ENCODE data around the gene GGA3.
A peak's percentile ranks its signal among the peaks of the same experiment; 100 is the strongest.

The GGA3 gene

GRCh38 chr17:75245011-75245410 lies 16.4 kb downstream of the GGA3 start:
- DNase-seq (ENCODE audit: low spot score): no peak

GRCh38 chr17:75244133-75244866 lies 17.1 kb downstream of the GGA3 start:
- DNase-seq (ENCODE audit: low spot score): no peak

GRCh38 chr17:75242461-75243042 lies 18.9 kb downstream of the GGA3 start:
- DNase-seq (ENCODE audit: low spot score): peak; percentile 31

GRCh38 chr17:75241996-75242460 lies 19.4 kb downstream of the GGA3 start:
- no peak for DNase-seq (ENCODE audit: low spot score)

DNA sequence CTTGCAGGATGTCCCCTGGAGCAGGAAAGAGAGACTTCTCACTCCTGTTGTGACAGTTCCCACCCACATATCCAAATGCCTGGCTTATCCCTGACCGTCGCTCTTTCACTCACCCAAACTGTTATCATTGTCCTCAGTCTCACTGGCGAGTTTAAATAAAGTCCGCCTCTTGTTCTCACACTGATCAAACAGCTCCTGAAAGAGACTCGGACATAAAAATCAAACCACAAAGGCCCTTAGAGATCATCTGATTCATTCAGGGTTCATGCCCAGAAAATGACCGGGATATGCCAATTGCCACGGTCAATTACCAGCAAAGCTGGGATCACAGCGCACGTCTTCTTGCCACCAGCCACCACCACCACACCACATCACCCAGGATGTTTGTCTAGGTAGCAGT lies 19.9 kb downstream of the GGA3 start:
- DNase-seq (ENCODE audit: low spot score): no peak

DNA sequence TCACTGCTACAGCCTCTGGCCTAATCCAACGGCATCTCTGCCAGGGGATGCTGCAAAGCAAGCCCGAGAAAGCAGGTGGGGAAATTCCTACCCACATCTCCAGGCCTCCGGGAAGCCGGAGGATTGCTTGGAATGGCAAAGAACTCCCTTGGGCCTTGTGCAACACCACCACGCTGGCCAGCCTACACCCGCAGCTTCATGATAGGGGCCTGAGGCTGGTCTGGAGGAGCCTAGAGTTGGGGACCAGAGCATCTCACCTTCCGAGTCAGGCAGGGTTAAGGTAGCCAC lies 20.3 kb downstream of the GGA3 start:
- no peak for DNase-seq (ENCODE audit: low spot score)

- no peak for DNase-seq (ENCODE audit: low spot score)
These were observed 20.8 kb downstream of the GGA3 start for GRCh38 chr17:75240394-75241142.

DNA sequence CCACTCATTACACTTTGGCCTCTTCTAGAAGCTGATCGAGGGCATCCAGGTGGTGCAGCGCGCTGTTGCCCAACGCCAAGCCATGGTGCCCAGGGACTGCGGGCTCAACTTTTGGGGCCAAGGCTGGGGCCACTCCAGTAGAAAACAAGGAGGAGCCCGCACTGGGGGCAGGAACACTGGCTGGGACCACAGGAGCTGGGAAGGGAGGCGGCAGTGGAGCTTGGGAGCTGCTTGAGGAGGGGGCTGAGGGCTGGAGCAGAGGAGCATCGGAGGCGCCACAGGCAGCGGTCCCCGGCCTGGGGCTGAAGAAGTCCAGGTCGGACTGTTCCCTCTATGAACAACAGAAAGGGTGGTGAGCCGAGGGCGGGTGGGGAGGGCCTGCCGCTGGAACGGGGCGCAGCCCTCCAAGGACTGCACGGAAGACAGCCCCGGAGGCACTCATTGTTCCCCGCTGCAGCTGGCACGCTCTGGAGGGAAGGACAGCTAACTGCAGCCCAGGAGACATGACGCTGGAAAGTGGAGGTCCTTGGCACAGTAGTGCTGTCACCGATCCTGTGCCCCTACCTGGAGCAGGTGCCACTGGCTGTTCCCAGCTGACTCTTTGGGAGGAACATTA lies 21.5 kb downstream of the GGA3 start:
- DNase-seq (ENCODE audit: low spot score): no peak

DNA sequence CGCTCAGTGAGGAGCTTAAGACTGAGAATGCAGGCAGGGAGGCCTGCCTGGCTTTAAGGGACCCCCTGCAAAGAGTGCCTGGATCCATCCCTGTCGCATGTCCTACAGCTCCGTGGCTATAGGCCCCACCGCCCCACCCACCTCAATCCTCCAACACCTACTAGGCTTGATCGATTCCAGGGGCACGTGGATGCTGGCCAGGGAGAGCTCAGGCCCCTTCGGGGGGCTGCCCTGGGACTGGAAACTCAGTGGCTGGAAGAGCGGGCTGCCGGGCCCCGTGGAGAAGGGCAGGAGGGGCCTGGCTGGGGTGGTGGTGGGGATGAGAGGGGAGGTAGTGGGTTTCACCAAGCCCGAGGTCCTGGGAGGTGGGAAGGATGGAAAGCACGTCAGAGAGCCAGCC lies 22.2 kb downstream of the GGA3 start:
- DNase-seq (ENCODE audit: low spot score): no peak

DNA sequence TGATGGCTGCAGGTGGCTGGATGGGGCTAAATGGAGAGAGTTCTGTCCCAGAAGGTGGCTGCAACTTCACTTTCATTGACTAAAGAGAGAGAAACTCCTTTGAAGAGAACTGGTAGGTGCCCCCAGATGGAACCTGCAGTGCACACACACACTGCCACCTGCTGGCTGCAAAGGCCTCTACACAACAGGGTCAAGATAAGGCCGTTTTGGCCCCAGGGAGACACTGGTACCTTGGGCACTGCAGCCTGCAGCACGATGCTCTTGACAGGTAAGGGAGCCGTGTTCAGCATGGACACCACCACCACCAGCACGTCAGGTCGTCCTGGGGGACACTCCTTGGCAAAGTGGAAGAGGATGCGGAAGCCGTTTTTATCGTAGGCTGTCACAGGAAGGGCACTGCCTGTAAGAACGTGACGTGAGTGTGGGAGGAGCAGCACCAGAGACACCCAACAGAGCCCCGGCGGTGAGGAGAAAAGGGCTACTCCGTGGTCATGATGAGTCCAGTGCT lies 22.7 kb downstream of the GGA3 start:
- DNase-seq (ENCODE audit: low spot score): peak; percentile 55

GRCh38 chr17:75238020-75238580 lies 23.3 kb downstream of the GGA3 start:
- DNase-seq (ENCODE audit: low spot score): no peak

DNA sequence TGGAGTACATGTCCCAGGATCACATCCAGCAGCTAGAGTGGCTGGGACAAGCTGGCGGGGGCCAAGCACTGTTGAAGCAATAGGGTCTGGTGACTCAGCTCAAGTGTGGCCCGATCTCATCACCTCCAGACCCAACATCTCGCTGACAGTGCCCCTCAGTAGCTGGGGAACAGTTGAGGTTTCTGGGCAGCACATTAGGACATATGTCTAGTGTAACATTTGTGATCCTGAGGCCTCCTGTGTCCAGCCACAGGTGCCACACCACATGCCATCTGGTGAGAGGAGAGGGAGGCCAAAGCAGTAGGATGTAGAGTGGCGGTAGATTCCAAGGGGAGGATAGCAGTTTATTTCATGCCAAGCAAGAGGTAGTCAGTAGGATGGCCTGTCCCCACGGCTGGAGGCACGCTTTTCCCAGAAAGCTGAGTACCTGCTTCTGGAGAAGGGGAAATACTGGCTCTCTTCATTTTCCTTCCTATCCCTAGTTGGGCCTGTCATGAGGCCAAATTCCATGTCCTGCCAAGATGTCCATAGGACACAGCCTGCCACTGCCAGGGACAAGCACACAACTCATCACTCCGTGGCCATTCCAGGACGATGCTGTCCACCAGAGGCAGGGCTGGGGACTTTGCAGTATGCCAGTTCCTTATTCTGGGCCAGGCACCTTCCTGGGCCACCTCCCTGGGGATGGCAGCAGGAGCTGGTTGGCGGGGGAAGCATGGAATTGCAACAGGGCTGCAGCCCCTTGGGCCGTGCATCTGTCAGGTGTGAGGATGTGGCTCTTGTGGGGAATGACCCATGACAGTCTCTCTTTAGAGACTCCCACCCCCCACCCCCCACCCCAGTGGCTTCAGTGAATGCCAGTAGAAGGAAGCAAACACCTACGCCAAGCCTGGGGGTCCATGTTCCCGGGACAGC lies 24.0 kb downstream of the GGA3 start:
- DNase-seq (ENCODE audit: low spot score): no peak

- no peak for DNase-seq (ENCODE audit: low spot score)
These were observed 28.6 kb downstream of the GGA3 start for GRCh38 chr17:75232786-75233185.

- no peak for DNase-seq (ENCODE audit: low spot score)
These were observed 29.5 kb downstream of the GGA3 start for GRCh38 chr17:75231741-75232464.

DNA sequence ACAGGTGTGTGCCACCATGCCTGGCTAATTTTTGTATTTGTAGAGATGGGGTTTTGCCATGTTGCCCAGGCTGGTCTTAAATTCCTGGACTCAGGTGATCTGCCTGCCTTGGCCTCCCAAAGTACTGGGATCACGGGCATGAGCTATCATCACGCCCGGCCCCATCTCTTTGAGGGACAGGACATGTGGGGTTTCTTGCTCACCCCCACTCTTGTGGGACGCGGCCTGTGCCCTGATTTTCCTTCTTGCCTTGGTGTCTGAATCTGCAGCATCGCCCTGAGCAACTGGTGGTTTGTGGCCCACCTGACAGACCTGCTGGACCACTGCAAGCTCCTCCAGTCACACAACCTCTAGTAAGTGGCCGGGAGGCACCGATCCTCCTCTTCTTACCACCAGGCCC lies 30.3 kb downstream of the GGA3 start:
- DNase-seq (ENCODE audit: low spot score): no peak

DNA sequence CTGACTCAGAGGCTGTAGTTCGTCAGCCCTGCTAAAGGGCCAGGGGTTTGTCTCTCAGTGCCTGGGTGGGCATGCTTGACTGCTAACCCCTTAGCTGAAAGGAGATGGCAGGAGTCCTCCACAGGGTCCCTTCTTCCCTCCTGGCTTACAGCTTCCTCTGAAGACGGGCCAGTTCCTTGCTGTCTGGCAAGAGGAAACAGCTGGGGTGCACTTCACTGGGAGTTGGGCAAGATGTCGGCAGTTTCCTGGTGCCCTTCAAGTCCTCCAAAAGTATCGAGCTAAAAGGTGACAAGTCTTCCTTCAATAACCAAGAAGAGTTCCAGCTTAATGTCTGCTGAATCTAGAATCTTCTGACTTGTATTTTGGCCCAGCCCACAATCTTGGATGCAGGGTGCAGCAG lies 32.6 kb downstream of the GGA3 start:
- DNase-seq (ENCODE audit: low spot score): no peak

DNA sequence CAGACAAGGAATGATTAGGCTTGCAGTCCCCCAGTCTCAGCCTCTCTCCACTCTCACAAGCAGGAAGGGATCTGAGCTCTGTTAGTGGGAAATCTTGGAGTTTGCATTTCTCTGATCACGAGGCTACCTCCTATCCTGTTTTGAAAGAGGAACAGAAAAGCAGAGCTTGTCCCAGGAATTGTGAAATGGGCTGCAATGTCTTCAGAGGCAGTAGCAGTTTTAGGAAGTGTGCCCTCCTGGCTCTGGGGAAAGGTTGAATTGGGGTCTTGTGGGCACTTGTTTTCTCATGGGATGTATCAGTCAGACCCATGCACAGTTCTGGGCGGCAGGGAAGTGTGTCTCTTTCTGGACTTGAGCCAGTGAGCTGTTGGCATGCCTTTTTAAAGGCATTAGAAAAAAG lies 33.1 kb downstream of the GGA3 start:
- peak; percentile 77 for DNase-seq (ENCODE audit: low spot score)

- no peak for DNase-seq (ENCODE audit: low spot score)
These were observed 33.7 kb downstream of the GGA3 start for GRCh38 chr17:75227729-75228128.

GRCh38 chr17:75225016-75225415 lies 36.4 kb downstream of the GGA3 start:
- DNase-seq (ENCODE audit: low spot score): no peak

- DNase-seq (ENCODE audit: low spot score): no peak
These were observed 41.6 kb downstream of the GGA3 start for GRCh38 chr17:75219815-75220214.

GRCh38 chr17:75218131-75218530 lies 43.3 kb downstream of the GGA3 start:
- no peak for DNase-seq (ENCODE audit: low spot score)

Measured in pons (tissue), 1 donor.